ENCODE results near the gene OGFOD1. TPM values are rescaled to one million over a fixed set of nuclear protein-coding genes. Genes with fewer than 3 reads are reported as not detected.

OGFOD1 gene
- total RNA-seq, 4 donors from 2014 or later = 28.8 to 58.3 (median 32.1) TPM

DNA sequence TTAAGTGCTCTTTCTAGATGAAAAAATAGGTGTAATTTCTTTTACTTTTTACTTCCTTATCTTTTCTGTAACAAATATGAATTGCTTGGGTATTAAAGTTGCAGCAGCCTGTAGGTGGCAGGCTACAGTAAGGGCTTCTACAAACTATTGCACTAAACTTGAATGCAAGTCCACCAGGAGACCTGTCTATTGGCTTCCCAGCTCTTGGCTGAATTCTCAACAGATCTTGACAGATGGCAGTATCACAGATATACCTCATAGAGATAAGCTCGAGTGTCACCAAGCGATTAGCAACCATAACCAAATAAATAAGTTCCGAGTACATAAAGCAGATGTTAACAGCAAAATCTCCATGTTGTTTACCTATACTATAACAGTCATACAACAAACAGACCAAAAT, 62.6 kb downstream of the OGFOD1 start:
- H3K4me1 ChIP-seq = peaks cover 13 to 60% (median 28%) of the 10 kb centered on the region in 3 donors
- H3K27me3 ChIP-seq = no peaks in the 10 kb centered on the region
- no peak for TF ChIP-seq POLR2A (IDR thresholded peaks at IDR 0.05)
- TF ChIP-seq, protein P1, sequence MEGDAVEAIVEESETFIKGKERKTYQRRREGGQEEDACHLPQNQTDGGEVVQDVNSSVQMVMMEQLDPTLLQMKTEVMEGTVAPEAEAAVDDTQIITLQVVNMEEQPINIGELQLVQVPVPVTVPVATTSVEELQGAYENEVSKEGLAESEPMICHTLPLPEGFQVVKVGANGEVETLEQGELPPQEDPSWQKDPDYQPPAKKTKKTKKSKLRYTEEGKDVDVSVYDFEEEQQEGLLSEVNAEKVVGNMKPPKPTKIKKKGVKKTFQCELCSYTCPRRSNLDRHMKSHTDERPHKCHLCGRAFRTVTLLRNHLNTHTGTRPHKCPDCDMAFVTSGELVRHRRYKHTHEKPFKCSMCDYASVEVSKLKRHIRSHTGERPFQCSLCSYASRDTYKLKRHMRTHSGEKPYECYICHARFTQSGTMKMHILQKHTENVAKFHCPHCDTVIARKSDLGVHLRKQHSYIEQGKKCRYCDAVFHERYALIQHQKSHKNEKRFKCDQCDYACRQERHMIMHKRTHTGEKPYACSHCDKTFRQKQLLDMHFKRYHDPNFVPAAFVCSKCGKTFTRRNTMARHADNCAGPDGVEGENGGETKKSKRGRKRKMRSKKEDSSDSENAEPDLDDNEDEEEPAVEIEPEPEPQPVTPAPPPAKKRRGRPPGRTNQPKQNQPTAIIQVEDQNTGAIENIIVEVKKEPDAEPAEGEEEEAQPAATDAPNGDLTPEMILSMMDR (IDR thresholded peaks at IDR 0.05) = peak; percentile 51 to 81 (median 70)
- H3K9me3 ChIP-seq = no peaks in the 10 kb centered on the region
- WGBS, 2 donors = 49 to 69% methylated on average over 3 of the region's 3 CpGs
- DNase-seq = no peak
- H3K36me3 ChIP-seq = peaks cover 0 to 40% (median 0%) of the 10 kb centered on the region in 3 donors
- H3K27ac ChIP-seq = peak overlapping the region in 2 of 4 donors; percentile 2 to 55
- intact Hi-C loops (cut with DNase I) = loop anchor here (5.0 to 10.0 kb wide), 2 partner anchors 88 to 191 kb away; no protein-coding TSS in a partner anchor
- no peak overlapping the region for H3K4me3 ChIP-seq

DNA sequence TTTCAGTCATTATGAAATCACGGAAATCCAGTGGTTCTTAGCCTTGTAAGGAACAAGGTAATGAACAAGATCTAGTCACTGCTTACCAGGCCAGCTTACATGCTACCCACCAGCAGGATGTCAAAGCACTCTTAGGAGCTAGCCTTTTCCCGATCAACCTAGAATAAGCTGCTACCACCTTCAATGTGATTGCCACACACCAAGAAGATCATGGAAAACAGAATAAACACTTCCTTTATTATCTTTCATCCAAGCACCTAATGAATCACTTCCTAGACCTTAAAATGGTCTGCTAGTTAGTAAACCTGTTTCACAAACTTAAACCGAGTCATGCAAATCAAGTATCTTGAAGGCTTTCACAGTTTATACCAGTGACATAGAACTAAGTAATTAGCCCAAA, 63.5 kb downstream of the OGFOD1 start:
- Histone ChIP-seq H3K27me3 (no peaks in the 10 kb centered on the region), H3K4me3 (no peak overlapping the region), H3K36me3 (peaks cover 0 to 31% (median 0%) of the 10 kb centered on the region in 3 donors), H3K9me3 (no peaks in the 10 kb centered on the region), H3K4me1 (peaks cover 13 to 66% (median 30%) of the 10 kb centered on the region in 3 donors), H3K27ac (peak overlapping the region; percentile 2 to 55 (median 20))
- 35 to 42% methylated on average over 3 of the region's 3 CpGs for whole genome bisulfite sequencing, 2 donors
- DNase-seq = no peak
- intact Hi-C loops (cut with DNase I) = loop anchor here (5.0 to 10.0 kb wide), 2 partner anchors 87 to 190 kb away; no protein-coding TSS in a partner anchor
- TF ChIP-seq POLR2A (IDR thresholded peaks at IDR 0.05) = no peak
- TF ChIP-seq, protein P1 (IDR thresholded peaks at IDR 0.05) = no peak

GRCh38 chr16:56515665-56516064, 64.3 kb downstream of the OGFOD1 start:
- DNase-seq = no peak
- peaks cover 20 to 73% (median 37%) of the 10 kb centered on the region in 3 donors for H3K4me1 ChIP-seq
- H3K27ac ChIP-seq = peak overlapping the region in 2 of 4 donors; percentile 53 to 55
- H3K9me3 ChIP-seq = no peaks in the 10 kb centered on the region
- no peak overlapping the region for H3K4me3 ChIP-seq
- WGBS, 2 donors = 71 to 76% methylated on average over 6 of the region's 6 CpGs
- peaks cover 0 to 23% (median 0%) of the 10 kb centered on the region in 3 donors for H3K36me3 ChIP-seq
- TF ChIP-seq, protein P1 (IDR thresholded peaks at IDR 0.05) = no peak
- TF ChIP-seq POLR2A (IDR thresholded peaks at IDR 0.05) = no peak
- intact Hi-C loops (cut with DNase I) = loop anchor here (10.0 kb wide), 1 partner anchor 189 kb away; no protein-coding TSS in a partner anchor
- H3K27me3 ChIP-seq = no peaks in the 10 kb centered on the region

- intact Hi-C loops (cut with DNase I) = loop anchor here (10.0 kb wide), 1 partner anchor 188 kb away; no protein-coding TSS in a partner anchor
- peak overlapping the region in 1 of 4 donors; percentile 96 for H3K27ac ChIP-seq
- no peak for DNase-seq
- H3K36me3 ChIP-seq = peaks cover 0 to 8% (median 0%) of the 10 kb centered on the region in 3 donors
- WGBS, 2 donors = 87 to 93% methylated on average over 2 of the region's 2 CpGs
- no peaks in the 10 kb centered on the region for H3K9me3 ChIP-seq
- H3K27me3 ChIP-seq = no peaks in the 10 kb centered on the region
- peaks cover 20 to 74% (median 37%) of the 10 kb centered on the region in 3 donors for H3K4me1 ChIP-seq
- no peak overlapping the region for H3K4me3 ChIP-seq
- no peak for TF ChIP-seq POLR2A (IDR thresholded peaks at IDR 0.05)
- TF ChIP-seq, protein P1 (IDR thresholded peaks at IDR 0.05) = no peak
Measured at GRCh38 chr16:56517206-56517605, 65.9 kb downstream of the OGFOD1 start.

DNA sequence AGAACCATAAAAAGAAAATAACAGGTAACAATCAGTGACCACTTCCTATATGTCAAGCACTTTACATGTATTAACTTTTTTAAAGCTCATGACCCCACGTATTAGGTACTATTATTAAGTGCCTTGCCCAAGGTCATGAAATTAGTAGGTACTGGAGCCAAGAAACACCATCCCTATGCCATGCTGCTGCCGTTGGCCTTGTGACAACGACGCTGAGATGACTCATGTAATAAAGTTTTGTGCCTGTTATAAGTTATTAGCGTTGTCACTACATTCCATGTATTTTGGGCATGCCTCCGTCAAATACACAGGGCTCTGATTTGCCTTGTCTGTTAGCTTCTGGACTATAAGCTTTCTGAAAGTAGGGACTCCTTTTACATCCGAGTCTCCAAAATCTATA, 67.1 kb downstream of the OGFOD1 start:
- peak overlapping the region in 2 of 4 donors; percentile 93 to 96 for H3K4me3 ChIP-seq
- 35 to 56% methylated on average over 7 of the region's 7 CpGs for WGBS, 2 donors
- TF ChIP-seq, protein P1 (IDR thresholded peaks at IDR 0.05) = no peak
- no peak for TF ChIP-seq POLR2A (IDR thresholded peaks at IDR 0.05)
- DNase-seq = no peak
- intact Hi-C loops (cut with DNase I) = loop anchor here (10.0 kb wide), 1 partner anchor 186 kb away; no protein-coding TSS in a partner anchor
- H3K4me1 ChIP-seq = peaks cover 20 to 69% (median 37%) of the 10 kb centered on the region in 3 donors
- H3K9me3 ChIP-seq = no peaks in the 10 kb centered on the region
- no peaks in the 10 kb centered on the region for H3K27me3 ChIP-seq
- H3K27ac ChIP-seq = peak overlapping the region in 3 of 4 donors; percentile 87 to 96 (median 95)
- no peaks in the 10 kb centered on the region for H3K36me3 ChIP-seq
